HG03196 (cell line): Measurements from ENCODE around the gene ZNFX1.
A peak's percentile ranks its signal among the peaks of the same experiment; 100 is the strongest.
"Not testable (repeated sequence)": the region's sequence is repeated elsewhere in the genome, so short reads cannot be mapped to it uniquely, and the experiment has no call there.

Experiments
- ATAC-seq: cut with Tn5 transposase; IDR thresholded peaks from one replicate; pipeline ENCODE4 v1.9.1; 2021; ENCODE audit not compliant: unreplicated experiment

Gene ZNFX1

DNA sequence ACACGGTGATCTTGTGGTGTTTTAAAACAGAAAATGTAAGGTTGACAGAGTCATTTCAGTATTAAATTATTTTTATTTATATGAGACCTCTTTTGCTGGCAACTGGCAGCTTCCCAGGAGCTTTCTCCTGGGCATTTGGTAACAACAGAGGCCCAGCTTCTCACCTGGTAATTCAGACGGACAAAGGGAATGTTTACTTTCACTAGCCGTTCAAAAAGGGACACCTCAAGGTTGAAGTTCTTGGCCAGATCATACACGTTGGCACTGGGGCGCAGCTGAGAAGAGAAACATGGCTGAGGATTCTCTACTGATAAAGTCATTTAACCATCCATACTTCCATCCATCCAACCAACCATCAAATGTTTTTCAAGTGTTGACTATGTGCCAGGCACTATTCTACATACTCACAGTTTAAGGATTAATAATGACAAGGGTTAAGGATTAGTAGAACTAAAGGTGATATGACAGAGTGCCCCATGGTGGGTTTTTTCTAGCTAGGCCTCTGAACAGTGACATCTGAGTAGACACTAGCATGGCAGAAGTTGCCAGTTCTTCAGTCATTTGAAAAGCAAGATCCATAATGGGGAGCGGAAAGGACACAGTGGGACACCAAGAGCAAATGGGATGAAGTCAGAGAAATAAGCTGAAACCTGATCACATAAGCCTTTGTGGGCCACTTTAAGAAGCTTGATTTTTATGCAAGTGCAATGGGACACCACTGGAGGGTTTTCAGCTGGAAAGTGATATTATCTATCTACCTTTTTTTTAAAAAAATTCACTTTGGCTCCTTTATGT is 25.1 kb downstream of the ZNFX1 start:
- no peak for ATAC-seq

DNA sequence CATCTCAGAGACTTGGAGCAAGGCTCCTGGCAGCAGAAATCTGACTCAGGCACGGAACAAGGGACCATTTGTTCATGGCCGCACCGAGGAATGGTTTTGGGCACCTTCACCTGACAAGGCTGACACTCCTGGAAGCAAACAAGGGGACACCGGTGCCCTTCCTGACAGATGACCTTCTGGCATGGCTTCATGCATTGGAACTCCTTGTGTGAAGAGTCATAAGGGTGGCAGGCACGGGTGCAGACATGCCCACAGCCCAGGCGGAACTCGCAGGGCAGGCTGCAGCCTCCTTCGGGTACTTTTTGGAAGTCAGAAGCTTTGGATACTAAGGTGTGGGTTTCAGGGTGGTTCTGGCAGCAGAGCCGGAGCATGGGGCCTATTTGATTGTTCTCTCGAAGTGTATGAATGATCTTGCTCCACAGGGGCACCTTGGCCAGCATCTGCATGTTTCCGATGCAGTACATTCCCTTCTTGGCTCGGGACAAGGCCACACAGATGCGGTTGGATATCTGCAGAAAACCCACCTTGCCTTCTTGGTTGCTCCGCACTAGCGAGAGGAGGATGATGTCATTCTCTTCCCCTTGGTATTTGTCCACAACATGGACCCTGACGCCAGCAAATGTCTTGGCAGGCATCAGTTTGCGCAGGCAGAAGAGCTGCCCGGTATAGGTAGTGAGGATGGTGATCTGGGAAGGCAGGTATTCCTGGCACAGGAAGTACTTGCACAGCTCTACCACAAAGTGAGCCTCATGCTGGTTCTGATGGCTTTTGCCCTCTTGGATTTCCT is 28.8 kb downstream of the ZNFX1 start:
- ATAC-seq, result no peak

DNA sequence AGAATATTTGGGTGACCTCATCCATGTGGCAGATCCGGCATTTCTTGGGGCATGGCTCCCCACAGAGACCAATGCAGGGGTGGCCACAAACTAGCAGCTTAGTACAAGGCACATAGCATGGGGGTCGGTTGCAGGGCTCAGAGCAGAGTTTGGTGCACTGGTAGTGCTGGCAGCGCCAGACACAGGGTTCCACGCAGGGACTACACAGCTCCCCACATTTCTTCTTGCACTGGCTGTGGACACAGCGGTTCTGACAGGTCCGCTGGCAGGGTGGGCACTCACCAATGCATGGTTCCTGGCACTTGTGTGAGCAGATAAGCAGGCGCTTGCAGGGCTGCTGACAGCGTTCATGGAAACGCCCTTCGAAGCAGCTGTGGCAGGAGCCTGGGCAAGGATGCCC is 29.6 kb downstream of the ZNFX1 start:
- no peak for ATAC-seq

GRCh38 chr20:49247792-49248191 is 30.1 kb downstream of the ZNFX1 start:
- no peak for ATAC-seq

GRCh38 chr20:49247169-49247723 is 30.6 kb downstream of the ZNFX1 start:
- ATAC-seq, result no peak

DNA sequence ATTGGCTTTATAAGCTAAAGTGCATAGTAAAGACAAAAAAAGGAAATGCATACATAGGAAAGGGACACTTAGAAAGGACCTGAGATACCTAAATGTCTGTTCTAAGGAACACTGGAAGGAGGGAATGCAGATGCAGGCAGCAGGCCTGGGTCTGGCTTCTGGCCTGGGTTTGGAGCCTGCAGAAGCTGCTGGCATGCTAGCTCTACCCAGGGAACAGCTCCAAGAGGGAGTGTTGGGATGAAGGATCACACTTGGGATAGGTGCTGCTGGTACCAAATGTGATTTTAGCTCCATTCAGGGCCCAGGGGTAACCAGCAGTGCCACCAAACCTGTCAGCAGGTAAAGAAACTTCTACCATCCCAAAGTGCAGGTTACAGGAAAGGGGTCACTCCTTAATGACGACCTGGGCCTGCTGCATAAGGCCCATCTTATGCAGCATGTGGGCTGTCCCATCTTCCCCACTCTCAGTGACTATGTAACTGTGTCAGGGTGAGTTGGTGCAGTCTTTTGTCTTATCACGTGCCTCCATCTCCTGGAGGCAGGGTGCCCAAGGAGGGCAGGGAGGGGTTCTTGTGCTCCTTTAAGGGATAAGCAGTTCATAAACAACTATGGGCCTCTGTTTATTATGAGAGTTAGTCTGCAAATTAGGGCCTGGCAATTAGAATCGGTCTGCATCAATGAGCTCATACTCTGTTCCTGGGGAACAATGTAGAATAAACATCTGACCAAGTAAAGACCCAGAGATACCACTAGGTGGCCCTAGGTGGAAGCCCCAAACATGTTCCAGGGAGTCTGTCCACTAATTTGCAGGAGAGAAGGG is 31.7 kb downstream of the ZNFX1 start:
- ATAC-seq, result no peak

- no peak for ATAC-seq
These were observed 40.3 kb downstream of the ZNFX1 start for GRCh38 chr20:49237531-49237930.

DNA sequence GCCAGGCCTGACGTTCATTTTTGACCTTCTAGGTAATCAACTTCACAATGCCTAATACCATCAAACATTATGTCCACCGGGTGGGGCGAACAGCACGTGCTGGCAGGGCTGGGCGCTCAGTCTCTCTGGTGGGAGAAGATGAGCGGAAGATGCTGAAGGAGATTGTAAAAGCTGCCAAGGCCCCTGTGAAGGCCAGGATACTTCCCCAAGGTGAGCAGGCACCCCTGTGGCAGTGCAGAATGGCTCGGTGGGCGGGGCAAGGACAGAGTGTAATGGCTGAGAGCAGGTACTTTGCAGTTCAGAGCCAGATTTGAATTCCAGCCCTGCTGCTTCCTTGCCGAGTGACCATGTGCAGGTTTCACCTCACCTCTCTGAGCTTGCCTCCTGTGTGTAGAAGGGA is 41.6 kb downstream of the ZNFX1 start:
- no peak for ATAC-seq

- ATAC-seq, result no peak
These were observed 43.0 kb downstream of the ZNFX1 start for GRCh38 chr20:49234831-49235230.

GRCh38 chr20:49233226-49233625 is 44.6 kb downstream of the ZNFX1 start:
- ATAC-seq, result no peak

GRCh38 chr20:49231471-49231870 is 46.4 kb downstream of the ZNFX1 start:
- no peak for ATAC-seq

DNA sequence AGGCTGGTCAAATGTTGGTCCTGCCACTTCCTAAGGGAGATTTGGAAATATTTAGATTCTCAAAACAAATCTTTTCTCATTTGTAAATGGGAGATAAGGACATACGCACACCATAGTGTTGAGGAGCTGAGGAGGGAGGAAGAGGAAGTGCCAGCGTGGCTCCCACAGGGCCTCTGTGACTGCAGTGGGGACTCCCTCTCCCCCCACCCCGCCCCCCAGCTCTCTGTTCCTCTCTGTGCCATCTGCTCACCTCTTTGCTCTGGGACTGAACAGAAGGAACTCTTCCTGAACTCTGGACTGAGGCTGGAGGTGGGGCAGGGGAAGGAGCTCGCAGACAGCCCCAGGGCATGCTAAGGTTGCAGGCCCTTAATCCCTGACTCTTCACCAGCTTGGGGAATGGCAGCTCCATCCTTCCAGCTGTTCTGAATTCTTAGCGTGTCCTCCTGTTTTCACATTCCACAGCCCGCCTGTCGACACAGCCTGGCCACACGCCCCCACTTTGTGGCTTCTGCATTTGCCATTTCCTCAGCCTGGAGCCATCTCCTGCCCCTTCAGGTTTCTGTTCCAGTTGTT is 47.2 kb downstream of the ZNFX1 start:
- no peak for ATAC-seq

GRCh38 chr20:49230021-49230420 is 47.8 kb downstream of the ZNFX1 start:
- no peak for ATAC-seq

DNA sequence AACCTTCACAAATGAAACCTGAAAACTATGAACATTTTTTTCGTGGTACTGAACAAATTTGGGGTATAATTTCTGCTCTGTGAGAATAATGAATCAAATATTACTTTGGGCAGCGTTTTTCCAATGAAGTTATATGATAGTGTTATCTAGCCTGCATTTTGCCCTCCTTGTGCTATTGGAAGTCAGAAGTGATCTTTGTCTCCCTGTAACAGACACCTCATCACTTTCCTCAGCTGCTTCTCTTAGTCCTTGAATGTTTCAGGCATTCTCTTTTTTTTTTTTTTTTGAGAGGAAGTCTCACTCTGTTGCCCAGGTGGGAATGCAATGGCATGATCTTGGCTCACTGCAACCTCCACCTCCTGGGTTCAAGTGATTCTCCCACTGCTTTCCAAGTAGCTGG is 48.5 kb downstream of the ZNFX1 start:
- ATAC-seq, result no peak

DNA sequence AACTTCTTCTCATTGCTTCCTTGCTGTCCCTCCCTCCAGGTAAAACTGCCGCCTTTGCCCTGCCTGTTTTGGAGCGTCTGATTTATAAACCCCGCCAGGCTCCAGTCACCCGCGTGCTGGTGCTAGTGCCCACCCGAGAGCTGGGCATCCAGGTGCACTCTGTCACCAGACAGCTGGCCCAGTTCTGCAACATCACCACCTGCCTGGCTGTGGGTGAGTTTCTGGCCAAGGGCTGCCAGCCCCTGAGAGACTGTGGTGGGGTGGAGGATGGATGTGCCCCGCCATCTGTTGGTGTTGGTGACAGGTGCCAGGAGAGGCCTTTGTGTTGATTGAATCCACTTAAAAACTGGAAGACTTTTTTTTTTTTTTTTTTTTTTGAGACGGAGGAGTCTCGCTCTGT is 49.2 kb downstream of the ZNFX1 start:
- ATAC-seq, result no peak

GRCh38 chr20:49225896-49226295 is 52.0 kb downstream of the ZNFX1 start:
- no peak for ATAC-seq

DNA sequence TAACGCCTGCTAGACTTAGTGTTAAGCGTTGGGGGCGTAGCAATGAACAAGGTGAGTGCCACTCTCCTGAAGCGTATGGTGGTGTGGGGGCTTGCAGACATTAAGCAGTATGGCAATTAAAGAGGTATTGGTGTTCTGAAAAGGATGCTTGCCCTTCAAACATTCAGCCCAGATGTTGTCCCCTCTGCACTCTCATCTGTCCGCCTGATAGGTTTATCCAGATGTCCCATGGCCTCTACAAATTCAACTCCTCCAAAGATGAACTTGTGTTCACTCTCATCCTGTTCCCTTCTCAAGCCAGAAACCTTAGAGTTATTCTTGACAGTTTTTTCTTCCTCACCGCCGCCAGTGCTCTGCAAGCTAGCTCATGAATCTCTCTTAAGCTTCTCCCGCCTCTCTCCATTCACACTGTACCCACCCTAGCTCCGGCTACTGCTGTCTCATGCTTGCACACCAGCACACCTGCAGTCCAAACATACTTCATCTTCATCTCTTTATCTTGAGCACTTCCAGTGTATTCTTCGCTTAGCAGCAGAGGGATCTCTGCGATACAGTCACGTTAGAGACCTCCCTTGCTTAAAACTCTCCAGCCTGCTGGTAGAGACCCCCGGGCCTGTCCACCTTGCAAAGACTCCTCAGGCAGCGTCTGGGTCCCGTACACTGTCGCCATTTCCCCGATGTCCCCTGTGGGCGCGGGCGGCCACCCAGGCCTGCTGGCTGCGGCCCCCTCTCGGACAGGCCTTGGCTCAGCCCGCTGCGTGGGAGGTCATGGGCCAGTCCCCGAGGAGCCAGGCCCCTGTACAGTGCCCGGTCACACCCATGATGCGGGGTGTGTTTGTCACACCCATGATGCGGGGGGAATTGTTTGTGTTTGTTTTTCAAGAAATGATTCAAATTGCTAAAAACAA is 57.7 kb downstream of the ZNFX1 start:
- ATAC-seq, result no peak

DNA sequence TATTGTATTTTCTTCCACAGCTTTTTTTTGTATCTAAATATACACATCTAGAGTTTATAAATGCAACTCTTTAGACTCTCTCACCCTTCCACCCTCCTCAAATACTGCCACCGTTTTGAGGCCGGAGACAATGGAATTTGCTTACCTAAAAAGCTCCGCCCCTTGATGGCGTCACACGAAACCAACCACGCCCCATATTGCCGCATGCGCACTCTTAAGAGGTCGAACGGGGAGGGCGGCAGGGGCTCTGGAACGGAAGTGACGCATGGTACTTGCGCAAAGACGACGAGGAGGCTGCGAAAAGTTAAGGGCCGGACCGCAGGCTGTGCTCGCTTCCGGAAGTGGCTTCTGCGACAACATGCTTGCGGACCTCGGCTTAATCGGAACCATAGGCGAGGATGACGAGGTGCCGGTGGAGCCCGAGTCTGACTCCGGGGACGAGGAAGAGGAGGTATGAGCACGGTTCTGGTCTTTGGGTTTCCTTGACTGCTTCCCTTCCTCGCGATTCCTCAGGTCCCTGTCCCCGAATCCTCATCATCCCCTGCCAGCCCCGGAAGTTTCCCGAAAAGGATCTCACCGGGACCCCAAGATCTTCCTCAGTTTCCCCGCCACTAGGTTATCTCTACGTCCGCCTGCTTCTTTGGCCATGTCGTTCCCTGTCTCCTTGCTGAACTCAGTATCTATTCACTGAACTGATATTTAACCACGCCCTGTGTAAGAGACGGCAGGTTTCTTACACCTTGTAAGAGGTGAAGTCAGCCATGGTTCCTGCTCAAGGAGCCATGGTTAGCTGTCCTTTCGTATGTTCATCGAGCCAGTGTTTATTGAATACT is 58.5 kb downstream of the ZNFX1 start, which contains the start of gene DDX27:
DDX27 (plus strand) TSS at position 326 of the 833 bp plus-strand sequence; CDS start at position 359, 33 bp downstream.
- ATAC-seq, result peak; percentile 89

- not testable (repeated sequence) for ATAC-seq
These were observed 59.1 kb downstream of the ZNFX1 start for GRCh38 chr20:49218739-49219090.
